HG03175 (cell line): ENCODE results near the gene KIF22.
"Not testable (repeated sequence)": the region's sequence is repeated elsewhere in the genome, so short reads cannot be mapped to it uniquely, and the experiment has no call there.

Experiments used
- ATAC-seq: cut with Tn5 transposase; IDR thresholded peaks from one replicate; pipeline ENCODE4 v1.9.1; 2021; ENCODE audit warnings: mild to moderate bottlenecking, moderate library complexity; ENCODE audit not compliant: unreplicated experiment

Gene KIF22

DNA sequence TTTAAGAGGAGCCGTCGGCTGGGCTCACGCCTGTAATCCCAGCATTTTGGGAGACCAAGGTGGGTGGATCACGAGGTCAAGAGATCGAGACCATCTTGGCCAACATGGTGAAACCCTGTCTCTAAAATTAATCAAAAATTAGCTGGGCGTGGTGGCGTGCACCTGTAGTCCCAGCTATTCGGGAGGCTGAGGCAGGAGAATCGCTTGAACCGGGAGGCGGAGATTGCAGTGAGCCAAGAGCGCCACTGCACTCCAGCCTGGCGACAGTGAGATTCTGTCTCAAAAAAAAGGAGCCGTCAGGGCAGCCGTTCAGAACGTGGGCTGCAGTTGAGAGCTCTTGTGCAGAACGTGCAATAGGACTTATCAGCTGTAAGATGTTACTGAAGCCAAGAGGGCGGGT is 2.6 kb downstream of the KIF22 start:
- ATAC-seq, result not testable (repeated sequence)

DNA sequence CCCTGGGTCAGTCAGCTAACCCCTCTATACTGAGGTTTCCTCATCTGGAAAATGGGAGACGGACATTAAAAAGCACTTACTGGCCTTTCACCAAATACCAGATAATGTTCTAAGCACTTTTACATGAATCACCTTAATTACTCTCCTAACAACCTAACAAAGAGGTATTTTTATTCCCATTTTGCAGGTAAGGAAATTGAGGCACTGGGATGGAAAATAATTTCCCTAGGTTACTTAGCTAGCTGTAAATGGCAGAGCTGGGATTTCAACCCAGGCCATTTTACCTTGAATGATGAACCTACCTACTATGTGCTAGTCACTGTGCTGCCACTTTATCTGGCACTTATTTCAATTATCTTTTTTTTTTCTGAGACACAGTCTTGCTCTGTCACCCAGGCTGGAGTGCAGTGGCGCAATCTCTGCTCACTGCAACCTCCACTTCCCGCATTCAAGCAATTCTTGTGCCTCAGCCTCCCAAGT is 3.7 kb downstream of the KIF22 start:
- ATAC-seq, result no peak

DNA sequence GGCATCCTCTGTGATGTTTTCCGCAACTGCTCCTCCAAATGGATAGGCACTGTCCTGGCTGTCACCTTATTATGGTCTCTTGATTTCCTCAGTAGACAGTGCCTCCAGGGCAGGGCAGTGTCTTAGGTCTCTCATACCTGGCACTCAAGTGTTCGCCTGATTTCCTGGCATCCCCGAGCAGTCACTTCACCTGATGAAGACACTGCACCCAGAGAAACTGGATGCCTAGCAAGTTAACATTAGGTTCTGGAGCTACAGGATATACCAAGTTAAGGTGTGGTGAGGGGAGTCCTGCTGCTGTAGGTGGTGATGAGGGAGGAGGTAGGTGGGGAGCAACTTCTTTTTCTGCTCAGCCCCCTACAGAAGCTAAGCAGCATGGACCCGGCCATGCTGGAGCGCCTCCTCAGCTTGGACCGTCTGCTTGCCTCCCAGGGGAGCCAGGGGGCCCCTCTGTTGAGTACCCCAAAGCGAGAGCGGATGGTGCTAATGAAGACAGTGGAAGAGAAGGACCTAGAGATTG is 11.9 kb downstream of the KIF22 start:
- no peak for ATAC-seq

DNA sequence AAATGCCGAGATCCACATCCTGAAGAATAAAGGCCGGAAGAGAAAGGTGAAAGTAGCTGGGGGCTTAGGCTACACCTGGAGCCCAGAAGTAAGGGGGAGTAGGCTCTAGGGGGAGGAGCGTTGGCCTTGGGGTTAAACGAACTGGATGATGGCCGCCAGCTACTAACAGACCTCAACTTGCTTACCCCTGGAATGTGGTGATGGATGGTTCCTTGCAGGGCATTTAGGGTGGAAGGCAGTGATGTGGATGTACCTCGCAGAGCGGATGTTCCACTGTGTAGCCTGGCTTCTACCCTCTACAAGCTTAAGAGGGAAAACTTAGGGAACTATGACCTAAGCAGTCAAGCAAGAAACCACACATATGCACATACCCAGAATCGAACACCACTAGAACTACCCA is 13.5 kb downstream of the KIF22 start:
- no peak for ATAC-seq

DNA sequence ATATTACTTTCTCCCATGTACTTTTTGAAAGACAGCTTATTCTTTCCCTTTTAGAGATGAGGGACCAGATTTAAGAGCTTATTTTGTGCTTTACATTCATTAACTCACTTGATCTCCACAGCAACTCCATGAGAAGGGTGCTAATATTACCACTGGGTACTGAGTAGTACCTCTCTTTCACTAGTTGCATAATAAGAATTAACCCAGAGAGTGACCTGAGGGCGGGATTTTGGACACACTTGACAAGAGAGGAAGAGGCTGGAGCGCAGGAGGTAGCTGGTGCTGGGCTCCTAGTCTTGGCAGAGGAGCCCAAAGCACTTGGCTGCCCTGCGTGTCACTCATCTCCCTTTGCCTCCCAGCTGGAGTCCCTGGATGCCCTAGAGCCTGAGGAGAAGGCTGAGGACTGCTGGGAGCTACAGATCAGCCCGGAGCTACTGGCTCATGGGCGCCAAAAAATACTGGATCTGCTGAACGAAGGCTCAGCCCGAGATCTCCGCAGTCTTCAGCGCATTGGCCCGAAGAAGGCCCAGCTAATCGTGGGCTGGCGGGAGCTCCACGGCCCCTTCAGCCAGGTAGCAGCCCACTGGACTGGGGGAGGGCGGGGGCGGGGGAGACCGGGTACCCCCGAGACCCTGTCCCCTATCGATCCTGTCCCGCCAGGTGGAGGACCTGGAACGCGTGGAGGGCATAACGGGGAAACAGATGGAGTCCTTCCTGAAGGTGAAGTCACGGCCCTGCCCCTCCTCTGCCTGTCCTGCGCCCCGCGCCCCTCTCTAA is 14.1 kb downstream of the KIF22 start:
- no peak for ATAC-seq

DNA sequence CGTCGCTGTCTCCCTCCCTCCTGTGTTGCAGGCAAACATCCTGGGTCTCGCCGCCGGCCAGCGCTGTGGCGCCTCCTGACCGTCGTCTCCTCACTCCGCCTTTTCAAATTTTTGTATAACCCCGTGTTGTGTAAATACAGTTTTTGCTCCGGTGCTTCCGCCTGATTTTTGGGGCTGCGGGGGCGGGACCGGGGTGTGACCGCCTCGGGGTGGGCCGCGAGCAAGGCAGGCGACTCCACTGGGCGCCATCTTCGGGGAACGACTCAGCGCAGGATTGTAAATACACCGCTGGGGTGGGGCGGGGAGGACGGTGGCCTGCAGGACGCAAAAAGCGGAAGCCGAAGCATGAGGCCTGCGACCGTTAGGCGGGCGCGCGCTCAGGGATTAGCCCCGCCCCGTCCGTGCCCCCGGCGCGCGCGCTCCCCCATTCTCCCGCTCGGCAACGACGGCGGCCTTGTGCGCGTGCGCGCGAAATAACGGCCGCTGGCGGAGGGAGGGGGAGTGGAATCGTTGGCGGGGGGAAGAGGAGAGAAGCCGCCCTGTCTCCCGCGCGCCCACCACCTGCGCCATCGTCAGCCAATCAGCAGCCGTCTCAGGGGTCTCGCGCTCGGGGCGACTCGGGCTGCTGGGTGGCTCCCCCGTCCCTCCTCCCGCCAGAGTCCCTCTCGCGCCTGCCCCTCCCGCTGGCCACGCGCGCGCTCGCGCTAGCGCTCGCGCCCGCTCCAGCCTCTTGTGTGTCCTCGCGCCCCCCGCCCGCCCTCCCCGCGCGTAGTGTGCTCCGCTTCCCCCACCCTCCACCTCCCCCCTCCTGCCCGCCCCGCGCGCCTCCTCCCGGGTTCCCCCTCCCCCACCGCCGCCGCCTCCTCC is 14.9 kb downstream of the KIF22 start:
- peak; percentile 56 for ATAC-seq

DNA sequence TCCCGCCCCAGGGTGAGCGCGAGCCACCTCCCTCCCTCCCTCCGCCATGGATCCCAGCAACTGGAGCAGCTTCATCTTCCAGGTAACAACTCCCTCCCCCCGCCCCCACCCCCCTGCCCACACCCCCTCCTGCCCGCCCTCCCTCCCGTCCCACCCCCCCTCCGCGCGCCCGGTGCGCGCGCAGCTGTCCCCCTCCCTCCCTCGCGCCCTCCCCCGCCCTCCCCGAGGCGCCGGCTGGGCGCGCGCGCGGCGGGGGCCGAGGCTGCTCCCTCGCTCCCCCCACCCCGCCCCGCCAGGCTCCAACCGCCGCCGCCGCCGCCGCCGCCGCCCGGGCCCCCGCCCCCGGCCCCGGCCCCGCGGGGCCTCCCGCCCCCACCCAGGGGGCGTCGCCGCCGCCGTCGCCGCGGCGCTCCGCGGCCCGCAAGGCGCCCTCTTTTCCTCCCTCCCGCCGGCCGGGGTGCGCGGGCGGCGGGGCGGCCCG is 15.6 kb downstream of the KIF22 start, which contains the start of gene MAZ:
Gene MAZ, plus strand, starts transcription at position 431 of the 481 bp plus-strand sequence. CDS start 173 bp downstream, outside the sequence.
- no peak for ATAC-seq

DNA sequence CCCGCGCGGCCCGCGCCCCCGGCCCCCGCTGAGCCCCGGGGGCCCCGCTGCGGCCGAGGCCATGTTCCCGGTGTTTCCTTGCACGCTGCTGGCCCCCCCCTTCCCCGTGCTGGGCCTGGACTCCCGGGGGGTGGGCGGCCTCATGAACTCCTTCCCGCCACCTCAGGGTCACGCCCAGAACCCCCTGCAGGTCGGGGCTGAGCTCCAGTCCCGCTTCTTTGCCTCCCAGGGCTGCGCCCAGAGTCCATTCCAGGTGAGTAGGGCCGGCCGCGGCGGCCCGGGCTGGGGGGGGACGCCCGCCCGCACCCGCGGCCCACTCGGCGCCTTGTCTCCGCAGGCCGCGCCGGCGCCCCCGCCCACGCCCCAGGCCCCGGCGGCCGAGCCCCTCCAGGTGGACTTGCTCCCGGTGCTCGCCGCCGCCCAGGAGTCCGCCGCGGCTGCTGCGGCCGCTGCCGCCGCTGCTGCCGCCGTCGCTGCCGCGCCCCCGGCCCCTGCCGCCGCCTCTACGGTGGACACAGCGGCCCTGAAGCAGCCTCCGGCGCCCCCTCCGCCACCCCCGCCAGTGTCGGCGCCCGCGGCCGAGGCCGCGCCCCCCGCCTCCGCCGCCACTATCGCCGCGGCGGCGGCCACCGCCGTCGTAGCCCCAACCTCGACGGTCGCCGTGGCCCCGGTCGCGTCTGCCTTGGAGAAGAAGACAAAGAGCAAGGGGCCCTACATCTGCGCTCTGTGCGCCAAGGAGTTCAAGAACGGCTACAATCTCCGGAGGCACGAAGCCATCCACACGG is 16.3 kb downstream of the KIF22 start:
- no peak for ATAC-seq

DNA sequence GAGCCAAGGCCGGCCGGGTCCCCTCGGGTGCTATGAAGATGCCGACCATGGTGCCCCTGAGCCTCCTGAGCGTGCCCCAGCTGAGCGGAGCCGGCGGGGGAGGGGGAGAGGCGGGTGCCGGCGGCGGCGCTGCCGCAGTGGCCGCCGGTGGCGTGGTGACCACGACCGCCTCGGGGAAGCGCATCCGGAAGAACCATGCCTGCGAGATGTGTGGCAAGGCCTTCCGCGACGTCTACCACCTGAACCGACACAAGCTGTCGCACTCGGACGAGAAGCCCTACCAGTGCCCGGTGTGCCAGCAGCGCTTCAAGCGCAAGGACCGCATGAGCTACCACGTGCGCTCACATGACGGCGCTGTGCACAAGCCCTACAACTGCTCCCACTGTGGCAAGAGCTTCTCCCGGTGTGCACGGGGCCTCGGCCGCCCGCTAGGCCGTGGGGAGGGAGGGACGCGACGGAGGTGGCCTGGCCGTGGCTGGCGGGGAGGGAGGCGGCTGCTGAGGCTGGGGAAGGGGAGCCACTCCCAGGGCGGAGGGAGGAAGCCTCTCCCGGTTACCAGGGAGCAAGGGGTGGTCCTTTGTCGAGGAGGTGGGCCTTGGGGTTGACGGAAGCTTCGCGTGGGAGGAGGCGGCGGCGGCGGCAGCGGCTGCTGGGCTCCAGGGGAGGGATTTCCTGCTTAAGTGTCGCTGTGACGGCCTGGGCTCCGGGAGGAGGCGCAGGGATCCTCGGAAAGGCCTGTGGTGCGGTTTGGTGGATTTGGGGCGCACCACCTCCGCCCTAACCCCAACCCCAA is 17.1 kb downstream of the KIF22 start:
- no peak for ATAC-seq

DNA sequence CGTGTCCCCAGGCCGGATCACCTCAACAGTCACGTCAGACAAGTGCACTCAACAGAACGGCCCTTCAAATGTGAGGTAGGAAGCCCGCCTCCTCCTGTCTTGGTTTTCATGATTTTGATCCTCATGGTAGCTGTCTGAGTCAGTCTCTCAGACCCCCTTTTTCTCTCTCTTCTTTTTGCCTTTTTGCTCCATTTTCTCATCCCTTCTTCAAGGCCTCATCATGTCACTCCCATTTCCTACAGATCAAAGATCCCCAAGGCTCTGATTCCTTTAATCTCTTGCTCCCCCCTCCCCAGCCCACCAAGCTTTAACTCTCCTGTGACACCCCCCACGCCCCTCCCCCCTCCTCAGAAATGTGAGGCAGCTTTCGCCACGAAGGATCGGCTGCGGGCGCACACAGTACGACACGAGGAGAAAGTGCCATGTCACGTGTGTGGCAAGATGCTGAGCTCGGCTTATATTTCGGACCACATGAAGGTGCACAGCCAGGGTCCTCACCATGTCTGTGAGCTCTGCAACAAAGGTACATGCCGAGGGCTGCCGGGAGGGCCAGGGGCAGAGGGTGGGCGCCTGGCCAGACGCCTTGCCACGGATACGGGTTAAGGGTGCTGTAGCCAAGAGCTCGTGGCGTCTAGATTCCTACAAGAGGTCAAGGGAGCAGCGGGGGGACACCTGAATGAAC is 17.8 kb downstream of the KIF22 start:
- ATAC-seq, result no peak

DNA sequence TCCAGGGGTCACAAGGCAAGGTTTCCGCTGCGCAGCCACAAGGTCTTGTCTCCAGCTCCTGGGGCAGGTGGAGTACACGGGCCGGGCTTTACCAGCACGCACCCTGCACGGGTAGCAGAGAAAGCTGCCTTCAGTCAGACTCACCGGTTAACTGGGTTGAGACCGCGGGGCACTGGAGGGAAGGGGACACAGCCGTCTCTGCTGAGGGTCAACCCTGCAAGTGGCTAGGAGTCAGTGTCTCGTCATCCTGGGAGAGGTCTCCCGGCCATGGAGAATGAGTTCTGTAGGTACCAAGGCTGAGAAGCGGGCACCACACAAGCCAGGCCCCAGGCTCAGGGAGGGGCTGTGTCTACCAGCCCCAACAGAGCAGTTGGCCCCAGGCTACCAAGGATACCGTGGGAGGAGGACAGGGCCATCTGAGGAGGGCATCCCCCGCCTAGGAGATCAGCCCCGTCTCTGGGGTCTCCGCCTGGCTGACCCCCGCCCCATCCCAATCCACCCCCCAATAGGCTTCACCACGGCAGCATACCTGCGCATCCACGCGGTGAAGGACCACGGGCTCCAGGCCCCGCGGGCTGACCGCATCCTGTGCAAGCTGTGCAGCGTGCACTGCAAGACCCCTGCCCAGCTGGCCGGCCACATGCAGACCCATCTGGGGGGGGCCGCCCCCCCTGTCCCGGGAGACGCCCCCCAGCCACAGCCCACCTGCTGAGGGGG is 18.6 kb downstream of the KIF22 start:
- ATAC-seq, result no peak

DNA sequence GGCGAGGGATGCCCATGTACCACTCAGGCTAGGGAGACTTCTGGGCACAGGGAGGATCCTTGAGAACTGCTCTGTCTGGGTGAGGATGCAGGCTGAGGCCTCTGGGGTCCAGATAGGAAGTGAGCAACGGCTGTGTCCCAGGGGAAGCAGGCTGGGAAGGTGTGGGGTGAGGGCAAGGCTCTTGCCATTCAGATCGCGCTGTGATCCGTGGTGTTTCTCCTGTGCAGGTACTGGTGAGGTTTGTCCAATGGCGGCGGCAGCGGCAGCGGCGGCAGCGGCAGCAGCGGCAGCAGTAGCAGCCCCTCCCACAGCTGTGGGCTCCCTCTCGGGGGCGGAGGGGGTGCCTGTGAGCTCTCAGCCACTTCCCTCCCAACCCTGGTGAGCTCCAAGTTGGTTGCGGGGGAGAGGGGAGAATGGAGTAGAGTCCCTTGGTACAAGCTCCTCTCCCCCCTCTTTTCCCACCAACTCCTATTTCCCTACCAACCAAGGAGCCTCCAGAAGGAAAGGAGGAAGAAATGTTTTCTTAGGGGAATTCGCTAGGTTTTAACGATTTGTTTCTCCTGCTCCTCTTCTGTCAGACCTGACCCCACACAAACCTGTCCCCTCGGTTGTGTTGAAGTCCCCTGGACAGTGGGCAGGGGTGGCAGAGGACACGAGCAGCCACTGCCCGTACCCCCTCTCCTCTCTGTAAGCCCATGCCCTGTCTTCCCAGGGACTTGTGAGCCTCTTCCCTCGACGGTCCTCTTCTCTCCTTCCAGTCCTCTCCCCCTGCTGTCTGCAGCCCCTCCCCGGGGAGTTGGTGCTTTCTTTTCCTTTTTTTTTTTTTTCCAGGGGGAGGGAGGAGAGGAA is 19.5 kb downstream of the KIF22 start:
- no peak for ATAC-seq

DNA sequence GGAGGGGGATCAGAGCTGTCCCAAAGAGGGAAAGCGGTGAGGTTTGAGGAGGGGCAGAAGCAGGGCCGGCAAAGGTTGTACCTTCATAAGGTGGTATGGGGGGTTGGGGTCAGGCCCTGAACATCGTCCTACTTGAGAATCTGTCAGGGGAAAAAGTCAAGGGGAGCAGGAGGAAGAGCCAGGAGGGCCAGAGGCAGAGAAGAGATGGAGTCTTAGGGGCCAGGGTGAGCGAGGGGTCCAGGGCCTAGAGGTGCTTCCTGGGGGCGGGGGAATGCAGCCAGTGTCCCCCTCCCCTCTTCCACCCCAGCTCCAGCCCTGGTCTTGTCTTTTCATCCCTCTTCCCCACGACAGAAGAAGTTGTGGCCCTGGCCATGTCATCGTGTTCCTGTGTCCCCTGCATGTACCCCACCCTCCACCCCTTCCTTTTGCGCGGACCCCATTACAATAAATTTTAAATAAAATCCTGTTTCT is 20.2 kb downstream of the KIF22 start:
- ATAC-seq, result no peak

DNA sequence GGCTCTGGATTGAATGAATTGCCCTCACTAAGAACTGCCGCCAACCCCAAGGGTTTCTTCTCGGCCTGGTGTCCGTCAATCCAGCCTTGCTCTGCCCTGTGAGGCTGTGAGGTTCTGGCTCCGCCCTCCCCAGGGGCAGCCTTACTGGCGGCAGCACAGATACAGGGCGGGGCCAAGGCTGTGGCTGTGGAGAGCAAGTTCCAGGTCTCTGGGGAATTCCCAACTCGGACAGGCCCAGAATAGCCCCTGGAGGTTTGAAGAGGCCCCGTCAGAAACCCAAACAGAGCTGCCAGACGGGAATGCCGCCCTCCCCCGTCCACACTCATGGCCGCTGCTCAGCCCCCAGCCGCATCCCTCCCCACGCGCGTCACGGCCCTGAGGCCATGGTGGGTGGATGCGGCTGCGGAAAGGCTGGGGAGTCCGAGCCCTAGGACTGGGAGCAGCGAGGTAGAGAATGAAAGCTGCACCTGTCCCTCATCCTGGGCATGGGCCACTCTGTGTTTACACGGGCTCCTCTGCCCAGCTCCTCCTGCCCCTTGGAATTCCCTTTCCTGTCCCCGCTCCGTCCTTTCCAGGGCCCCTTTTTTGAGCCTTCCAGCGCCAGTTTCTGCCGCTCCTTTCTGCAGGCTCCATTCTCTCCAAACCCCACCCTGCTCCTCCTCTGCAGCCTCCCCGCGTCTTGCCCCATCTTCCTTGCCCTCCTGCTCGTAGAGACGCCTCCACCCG is 20.8 kb downstream of the KIF22 start:
- ATAC-seq, result peak; percentile 32

DNA sequence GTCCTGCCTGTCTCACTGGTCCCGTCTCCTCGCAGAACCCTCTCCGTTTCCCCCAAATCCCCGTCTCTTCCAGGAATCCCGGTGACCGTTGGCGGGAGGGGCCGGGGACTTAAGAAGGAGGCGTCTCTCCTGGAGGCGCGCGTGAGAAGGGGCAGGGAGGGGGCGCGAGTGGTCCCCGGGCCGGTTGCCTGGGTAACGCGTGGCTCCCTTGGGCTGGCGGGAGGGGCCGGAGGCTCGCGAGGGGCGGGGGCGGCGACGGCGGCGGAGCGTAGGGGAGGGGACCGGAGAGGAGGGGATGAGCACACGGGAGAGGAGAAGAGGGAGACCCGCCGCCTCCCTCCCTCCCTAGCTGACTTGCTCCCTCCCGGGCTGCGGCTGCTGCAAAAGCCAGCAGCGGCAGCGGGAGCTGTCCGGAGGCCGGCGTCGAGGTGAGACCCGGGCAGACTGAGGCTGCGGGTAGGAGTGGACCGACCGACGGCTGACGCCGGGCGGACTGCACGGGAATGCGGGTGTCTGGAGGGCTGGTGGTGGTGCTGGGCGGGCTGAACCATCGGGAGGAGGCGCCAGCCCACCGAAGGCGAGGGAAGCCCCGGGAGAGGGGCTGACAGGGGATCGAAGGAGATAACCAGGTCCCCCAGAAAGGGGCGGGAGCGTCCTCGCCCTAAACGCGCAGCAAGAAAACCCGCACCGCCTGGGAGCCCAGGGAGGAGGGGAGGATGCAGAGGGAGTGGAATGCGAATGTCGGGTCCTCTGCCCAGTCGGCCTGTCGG is 21.5 kb downstream of the KIF22 start, which contains the start of gene PRRT2:
Gene PRRT2, plus strand, starts transcription at position 298 of the 770 bp plus-strand sequence. CDS start 862 bp downstream, outside the sequence.
- no peak for ATAC-seq
